NT2/D1 (cell line): ENCODE data around the gene CELF4.

Experiments
- SUZ12 ChIP-seq: IDR thresholded peaks from 2 replicates; pipeline ENCODE4 v1.6.1; 2011; ENCODE audit not compliant: insufficient read length, insufficient read depth; ENCODE audit errors: extremely low read depth
- YY1 ChIP-seq: IDR thresholded peaks from 2 replicates; pipeline ENCODE4 v1.6.1; 2011; ENCODE audit not compliant: insufficient read length, insufficient read depth
- ZNF274 ChIP-seq: IDR thresholded peaks from 2 replicates; pipeline ENCODE4 v1.6.1; 2011; ENCODE audit warnings: mild to moderate bottlenecking, low read depth, low read length

GRCh38 chr18:37336568-37337285, 228.9 kb downstream of the CELF4 start:
- TF ChIP-seq YY1 (no peak), ZNF274 (no peak), SUZ12 (no peak)
